ENCODE data around the gene KIRREL2. TPM values are rescaled to one million over a fixed set of nuclear protein-coding genes. Genes with fewer than 3 reads are reported as not detected.

Gene KIRREL2
- total and polyA plus RNA-seq, 2 donors (not counting 1 experiment from before 2014, with no cell fraction given), result not detected

- Histone ChIP-seq H3K27ac (ENCODE audit: low read length in 2 of 2) (no peak overlapping the region), H3K4me2 (replicated peaks; ENCODE audit: low read depth, low read length, poor library complexity, severe bottlenecking) (no peak overlapping the region), H3K9me3 (ENCODE audit: control extremely low read depth in 1 of 3, control insufficient read depth in 2 of 3, insufficient read depth in 1 of 3, low read length in 2 of 3) (peaks cover 0 to 14% (median 0%) of the 10 kb centered on the region in 3 donors), H3K27me3 (replicated peaks in 1 of 4; ENCODE audit: control extremely low read depth in 1 of 4, control insufficient read depth in 3 of 4, insufficient read depth in 4 of 4, low read length in 3 of 4) (peaks cover 0 to 66% (median 16%) of the 10 kb centered on the region in 4 experiments), H3K9ac (ENCODE audit: low read length) (no peak overlapping the region), H4K20me1 (ENCODE audit: control insufficient read depth, insufficient read depth, low read length, poor library complexity, severe bottlenecking) (no peaks in the 10 kb centered on the region), H3K4me1 (ENCODE audit: control insufficient read depth in 2 of 2, insufficient read depth in 2 of 2, low read length in 2 of 2) (peaks cover 15 to 17% of the 10 kb centered on the region in 2 donors), H3K79me2 (ENCODE audit: control insufficient read depth, insufficient read depth, low read length) (no peaks in the 10 kb centered on the region), H2AFZ (ENCODE audit: insufficient read depth, low read depth, low read length, poor library complexity, severe bottlenecking) (no peak overlapping the region), H3K4me3 (ENCODE audit: control extremely low read depth in 1 of 5, extremely low read depth in 1 of 5, insufficient read depth in 1 of 5, low read depth in 2 of 5, low read length in 4 of 5) (no peak overlapping the region), H3K36me3 (replicated peaks in 1 of 2; ENCODE audit: control extremely low read depth in 1 of 2, control insufficient read depth in 1 of 2, extremely low read depth in 1 of 2, insufficient read depth in 2 of 2, low read length in 1 of 2) (no peaks in the 10 kb centered on the region)
- ChIA-PET CTCF (no interaction called here), POLR2A (no interaction called here)
- WGBS (ENCODE audit: insufficient coverage), result 81% methylated on average over 7 of the region's 8 CpGs
- H3K27me3 Mint-ChIP-seq, result peaks cover 54% of the 10 kb centered on the region
- intact Hi-C loops (cut with micrococcal nuclease), result no loop called here
- TF ChIP-seq EZH2 (IDR thresholded peaks at IDR 0.05; ENCODE audit: borderline replicate concordance, insufficient read depth, low read depth, low read length, poor library complexity, severe bottlenecking), result no peak
- TF ChIP-seq CTCF (IDR thresholded peaks at IDR 0.05), result no peak
- no peak overlapping the region for H3K4me3 Mint-ChIP-seq
- ATAC-seq (ENCODE audit: low read depth), result no peak
- H3K4me1 Mint-ChIP-seq, result peaks cover 11% of the 10 kb centered on the region
- DNase-seq, result no peak
- H3K9me3 Mint-ChIP-seq (ENCODE audit: insufficient read depth), result no peaks in the 10 kb centered on the region
- H3K27ac Mint-ChIP-seq, result no peak overlapping the region
Observed at GRCh38 chr19:35853038-35853756, 3.5 kb upstream of the KIRREL2 start.

GRCh38 chr19:35858311-35858710 is 1.6 kb downstream of the KIRREL2 start:
- H3K4me1 Mint-ChIP-seq, result peaks cover 11% of the 10 kb centered on the region
- ATAC-seq (ENCODE audit: low read depth), result no peak
- Histone ChIP-seq H3K4me1 (ENCODE audit: control insufficient read depth in 2 of 2, insufficient read depth in 2 of 2, low read length in 2 of 2) (peaks cover 21 to 28% of the 10 kb centered on the region in 2 donors), H3K9me3 (ENCODE audit: control extremely low read depth in 1 of 3, control insufficient read depth in 2 of 3, insufficient read depth in 1 of 3, low read length in 2 of 3) (peaks cover 0 to 31% (median 0%) of the 10 kb centered on the region in 3 donors), H3K9ac (ENCODE audit: low read length) (no peak overlapping the region), H3K27me3 (replicated peaks in 1 of 4; ENCODE audit: control extremely low read depth in 1 of 4, control insufficient read depth in 3 of 4, insufficient read depth in 4 of 4, low read length in 3 of 4) (peaks cover 0 to 80% (median 29%) of the 10 kb centered on the region in 4 experiments), H3K4me2 (replicated peaks; ENCODE audit: low read depth, low read length, poor library complexity, severe bottlenecking) (no peak overlapping the region), H3K4me3 (ENCODE audit: control extremely low read depth in 1 of 5, extremely low read depth in 1 of 5, insufficient read depth in 1 of 5, low read depth in 2 of 5, low read length in 4 of 5) (no peak overlapping the region), H4K20me1 (ENCODE audit: control insufficient read depth, insufficient read depth, low read length, poor library complexity, severe bottlenecking) (no peaks in the 10 kb centered on the region), H3K36me3 (replicated peaks in 1 of 2; ENCODE audit: control extremely low read depth in 1 of 2, control insufficient read depth in 1 of 2, extremely low read depth in 1 of 2, insufficient read depth in 2 of 2, low read length in 1 of 2) (no peaks in the 10 kb centered on the region), H3K27ac (ENCODE audit: low read length in 2 of 2) (no peak overlapping the region), H2AFZ (ENCODE audit: insufficient read depth, low read depth, low read length, poor library complexity, severe bottlenecking) (no peak overlapping the region), H3K79me2 (ENCODE audit: control insufficient read depth, insufficient read depth, low read length) (no peaks in the 10 kb centered on the region)
- no peaks in the 10 kb centered on the region for H3K9me3 Mint-ChIP-seq (ENCODE audit: insufficient read depth)
- POLR2A ChIA-PET, result no interaction called here
- H3K27ac Mint-ChIP-seq, result no peak overlapping the region
- DNase-seq, result peak; percentile 2
- TF ChIP-seq CTCF (IDR thresholded peaks at IDR 0.05) (no peak), EZH2 (IDR thresholded peaks at IDR 0.05; ENCODE audit: borderline replicate concordance, insufficient read depth, low read depth, low read length, poor library complexity, severe bottlenecking) (no peak)
- peaks cover 63% of the 10 kb centered on the region for H3K27me3 Mint-ChIP-seq
- WGBS (ENCODE audit: insufficient coverage), result 76% methylated on average over 6 of the region's 6 CpGs
- H3K4me3 Mint-ChIP-seq, result peak overlapping the region; percentile 23
- intact Hi-C loops (cut with micrococcal nuclease), result no loop called here
- CTCF ChIA-PET, result no interaction called here

Measured in B cell (primary cell).